H9 (cell line): ENCODE results near the gene BBOF1. TPM values are rescaled to one million over a fixed set of nuclear protein-coding genes. Genes with fewer than 3 reads are reported as not detected.
"Not testable (repeated sequence)": the region's sequence is repeated elsewhere in the genome, so short reads cannot be mapped to it uniquely, and the experiment has no call there.

Source experiments
- DNase-seq: peaks from one replicate; pipeline ENCODE4 v3.0.0-alpha.2; 2017
- H2AFZ ChIP-seq: one replicate; pipeline ENCODE4 v1.6.1; 2013; ENCODE audit warnings: mild to moderate bottlenecking, low read length, control low read depth, moderate library complexity
- H2AK5ac ChIP-seq: 2 replicates; pipeline ENCODE4 v1.6.1; 2013; ENCODE audit warnings: low read length, control low read depth, mixed read lengths; ENCODE audit not compliant: insufficient read length
- H2BK120ac ChIP-seq: one replicate; pipeline ENCODE4 v1.6.1; 2013; ENCODE audit warnings: low read depth, mild to moderate bottlenecking, low read length, control low read depth, inconsistent platforms; ENCODE audit not compliant: poor library complexity, severe bottlenecking
- H2BK12ac ChIP-seq: 2 replicates; pipeline ENCODE4 v1.6.1; 2013; ENCODE audit warnings: low read length, control low read depth, mixed read lengths, low read depth; ENCODE audit not compliant: insufficient read length
- H2BK15ac ChIP-seq: 2 replicates; pipeline ENCODE4 v1.6.1; 2013; ENCODE audit warnings: low read depth, low read length, control low read depth
- H2BK20ac ChIP-seq: one replicate; pipeline ENCODE4 v1.6.1; 2013; ENCODE audit warnings: low read depth, mild to moderate bottlenecking, low read length, control low read depth, inconsistent platforms; ENCODE audit not compliant: poor library complexity, severe bottlenecking
- H2BK5ac ChIP-seq: 2 replicates; pipeline ENCODE4 v1.6.1; 2013; ENCODE audit warnings: low read length, control low read depth, mixed read lengths; ENCODE audit not compliant: insufficient read length
- H3K14ac ChIP-seq: 2 replicates; pipeline ENCODE4 v1.6.1; 2013; ENCODE audit warnings: low read length, control low read depth; ENCODE audit not compliant: insufficient read depth
- H3K18ac ChIP-seq: 2 replicates; pipeline ENCODE4 v1.6.1; 2013; ENCODE audit warnings: low read depth, mild to moderate bottlenecking, mixed read lengths, low read length, control low read depth; ENCODE audit not compliant: insufficient read length
- H3K23ac ChIP-seq: 2 replicates; pipeline ENCODE4 v1.6.1; 2013; ENCODE audit warnings: low read length, control low read depth, mixed read lengths, low read depth; ENCODE audit not compliant: insufficient read length
- H3K23me2 ChIP-seq: 2 replicates; pipeline ENCODE4 v1.6.1; 2013; ENCODE audit warnings: low read depth, mild to moderate bottlenecking, mixed read lengths, low read length, control low read depth; ENCODE audit not compliant: insufficient read length, poor library complexity, severe bottlenecking
- H3K27ac ChIP-seq: 2 replicates; pipeline ENCODE4 v1.5.1; 2013; ENCODE audit warnings: low read length, control low read depth, mixed read lengths, low read depth; ENCODE audit not compliant: insufficient read length
- H3K27me3 ChIP-seq: 2 replicates; pipeline ENCODE4 v1.6.1; 2013; ENCODE audit warnings: low read length, control low read depth, inconsistent platforms; ENCODE audit not compliant: insufficient read depth
- H3K4ac ChIP-seq: 2 replicates; pipeline ENCODE4 v1.6.1; 2013; ENCODE audit warnings: low read depth, mild to moderate bottlenecking, control low read depth, inconsistent platforms, low read length, moderate library complexity
- H3K4me1 ChIP-seq: 2 replicates; pipeline ENCODE4 v1.6.1; 2013; ENCODE audit warnings: low read length, control low read depth, inconsistent platforms; ENCODE audit not compliant: insufficient read depth
- H3K4me2 ChIP-seq: 2 replicates; pipeline ENCODE4 v1.6.1; 2013; ENCODE audit warnings: low read length, control low read depth, mixed read lengths; ENCODE audit not compliant: insufficient read length, insufficient read depth
- H3K56ac ChIP-seq: 2 replicates; pipeline ENCODE4 v1.6.1; 2013; ENCODE audit warnings: low read depth, mild to moderate bottlenecking, mixed read lengths, low read length, control low read depth; ENCODE audit not compliant: insufficient read length
- H3K79me1 ChIP-seq: 2 replicates; pipeline ENCODE4 v1.6.1; 2013; ENCODE audit warnings: low read depth, mild to moderate bottlenecking, moderate library complexity, low read length, control low read depth, inconsistent platforms; ENCODE audit not compliant: insufficient read depth, poor library complexity, severe bottlenecking
- H3K79me2 ChIP-seq: 2 replicates; pipeline ENCODE4 v1.6.1; 2013; ENCODE audit warnings: low read length, control low read depth, inconsistent platforms; ENCODE audit not compliant: insufficient read depth
- H3K9ac ChIP-seq: 2 replicates; pipeline ENCODE4 v1.6.1; 2013; ENCODE audit warnings: low read length, control low read depth, mixed read lengths; ENCODE audit not compliant: insufficient read length; ENCODE audit errors: extremely low read depth
- H3K9me3 ChIP-seq: one replicate; pipeline ENCODE4 v1.6.1; 2013; ENCODE audit warnings: low read depth, low read length, inconsistent platforms; ENCODE audit not compliant: control insufficient read depth
- H3T11ph ChIP-seq: one replicate; pipeline ENCODE4 v1.6.1; 2013; ENCODE audit warnings: mild to moderate bottlenecking, low read length, control low read depth, inconsistent platforms
- H4K20me1 ChIP-seq: one replicate; pipeline ENCODE4 v1.6.1; 2013; ENCODE audit not compliant: control insufficient read depth, insufficient read length, insufficient read depth
- H4K5ac ChIP-seq: 2 replicates; pipeline ENCODE4 v1.6.1; 2013; ENCODE audit warnings: low read depth, mild to moderate bottlenecking, mixed read lengths, low read length, control low read depth; ENCODE audit not compliant: insufficient read length
- H4K8ac ChIP-seq: replicated peaks from 2 replicates; pipeline ENCODE4 v1.6.1; 2013; ENCODE audit warnings: low read length, control low read depth, mixed read lengths, low read depth; ENCODE audit not compliant: insufficient read length
- H4K91ac ChIP-seq: 2 replicates; pipeline ENCODE4 v1.6.1; 2013; ENCODE audit warnings: low read depth, mild to moderate bottlenecking, moderate library complexity, mixed read lengths, low read length, control low read depth; ENCODE audit not compliant: insufficient read length
- H3K27ac Mint-ChIP-seq, 3 experiments: 2 replicates in 2 of 3; 3 replicates in 1 of 3; pipeline ENCODE4 v1.8.0; 2020 to 2021; ENCODE audit warnings: mixed read lengths in 3 of 3, mild to moderate bottlenecking in 1 of 3, moderate library complexity in 1 of 3
- H3K27me3 Mint-ChIP-seq: 2 replicates; pipeline ENCODE4 v1.8.0; 2021; ENCODE audit warnings: low read depth, mild to moderate bottlenecking, moderate library complexity, mixed read lengths
- H3K36me3 Mint-ChIP-seq, 3 experiments: 2 replicates in 2 of 3; 3 replicates in 1 of 3; pipeline ENCODE4 v1.8.0; 2020 to 2021; ENCODE audit warnings: low read depth in 3 of 3, mixed read lengths in 3 of 3; ENCODE audit not compliant: insufficient read depth in 1 of 3
- H3K4me1 Mint-ChIP-seq, 2 experiments: 2 replicates each; pipeline ENCODE4 v1.8.0; 2020; ENCODE audit warnings: mixed read lengths in 2 of 2
- H3K4me3 Mint-ChIP-seq, 2 experiments: 2 replicates in 1 of 2; 3 replicates in 1 of 2; pipeline ENCODE4 v1.8.0; 2020 to 2021; ENCODE audit warnings: mild to moderate bottlenecking in 2 of 2, mixed read lengths in 2 of 2, moderate library complexity in 1 of 2
- H3K9me3 Mint-ChIP-seq, 2 experiments: 2 replicates in 1 of 2; 3 replicates in 1 of 2; pipeline ENCODE4 v1.8.0; 2020; ENCODE audit warnings: mild to moderate bottlenecking in 2 of 2, mixed read lengths in 2 of 2, moderate library complexity in 1 of 2
- WGBS: extraction: QIAGEN DNeasy Blood & Tissue Kit; methylation state at CpG from one replicate; pipeline ENCODE4 v1.1.7; 2013; ENCODE audit warnings: missing lambda C conversion rate, low lambda C conversion rate, mixed read lengths; ENCODE audit not compliant: insufficient read length; ENCODE audit errors: extremely low coverage; 5-methylcytosine and 5-hydroxymethylcytosine counted together
- total RNA-seq: library from RNA; stranded (reverse); gene quantifications from 2 replicates; pipeline ENCODE4 v1.2.1, GENCODE V29; 2021
- TF ChIP-seq, protein P1 (sequence below): fragments of 200-600 bp; sonication (generic); conservative IDR thresholded peaks from 3 replicates; pipeline ENCODE4 v1.8.0; 2021; ENCODE audit warnings: antibody characterized with exemption, mild to moderate bottlenecking

BBOF1 gene
- total RNA-seq, 1 experiment from 2014 or later = 0.61 TPM

DNA sequence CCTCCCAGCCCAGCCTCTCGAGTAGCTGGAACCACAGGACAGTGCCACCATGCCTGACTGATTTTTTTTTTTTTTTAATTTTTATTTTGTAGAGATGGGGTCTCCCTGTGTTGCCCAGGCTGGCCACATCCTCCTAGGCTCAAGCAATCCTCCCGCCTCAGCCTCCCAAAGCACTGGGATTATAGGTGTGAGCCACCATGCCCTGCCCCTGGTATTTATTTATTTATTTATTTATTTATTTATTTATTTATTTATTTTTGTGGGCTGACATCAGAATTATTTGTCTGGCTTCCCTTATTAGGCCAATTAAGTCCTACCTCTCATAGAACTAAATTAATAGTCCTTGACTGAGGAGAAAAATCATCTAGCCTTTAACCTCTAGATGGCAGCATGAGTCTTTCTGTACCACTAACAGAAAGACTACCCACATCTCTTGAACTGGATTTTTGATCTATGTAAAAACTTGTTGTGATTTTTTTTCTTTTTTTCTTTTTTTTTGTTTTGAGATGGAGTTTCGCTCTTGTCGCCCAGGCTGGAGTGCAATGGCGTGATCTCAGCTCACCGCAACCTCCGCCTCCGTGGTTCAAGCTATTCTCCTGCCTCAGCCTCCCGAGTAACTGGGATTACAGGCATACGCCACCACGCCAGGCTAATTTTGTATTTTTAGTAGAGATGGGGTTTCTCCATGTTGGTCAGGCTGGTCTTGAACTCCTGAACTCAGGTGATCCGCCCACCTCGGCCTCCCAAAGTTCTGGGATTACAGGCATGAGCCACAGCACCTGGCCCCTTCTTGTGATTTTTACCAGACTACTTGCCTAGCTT lies 92.5 kb downstream of the BBOF1 start:
- not testable (repeated sequence) for H2BK20ac ChIP-seq, H3K4ac ChIP-seq, H3K4me1 ChIP-seq, H3K79me2 ChIP-seq, H3K23ac ChIP-seq, H3K4me3 Mint-ChIP-seq, H4K8ac ChIP-seq, H3K4me1 Mint-ChIP-seq, H3K4me2 ChIP-seq, H2AK5ac ChIP-seq, H2BK120ac ChIP-seq, H4K20me1 ChIP-seq, H3T11ph ChIP-seq, H2BK15ac ChIP-seq, H3K27me3 Mint-ChIP-seq, H2BK12ac ChIP-seq, H3K9me3 Mint-ChIP-seq, H2BK5ac ChIP-seq, H4K91ac ChIP-seq, DNase-seq, H3K18ac ChIP-seq, H3K56ac ChIP-seq, H4K5ac ChIP-seq, H2AFZ ChIP-seq, H3K9me3 ChIP-seq, H3K79me1 ChIP-seq, H3K27me3 ChIP-seq, H3K27ac ChIP-seq, H3K27ac Mint-ChIP-seq, H3K9ac ChIP-seq, H3K14ac ChIP-seq, H3K23me2 ChIP-seq
- H3K36me3 Mint-ChIP-seq = peaks cover 8 to 24% (median 15%) of the 10 kb centered on the region in 3 experiments; a peak in 6 of 7 replicates
- WGBS = no CpG with 5 or more reads among the region's 13 CpGs
- TF ChIP-seq, protein P1, sequence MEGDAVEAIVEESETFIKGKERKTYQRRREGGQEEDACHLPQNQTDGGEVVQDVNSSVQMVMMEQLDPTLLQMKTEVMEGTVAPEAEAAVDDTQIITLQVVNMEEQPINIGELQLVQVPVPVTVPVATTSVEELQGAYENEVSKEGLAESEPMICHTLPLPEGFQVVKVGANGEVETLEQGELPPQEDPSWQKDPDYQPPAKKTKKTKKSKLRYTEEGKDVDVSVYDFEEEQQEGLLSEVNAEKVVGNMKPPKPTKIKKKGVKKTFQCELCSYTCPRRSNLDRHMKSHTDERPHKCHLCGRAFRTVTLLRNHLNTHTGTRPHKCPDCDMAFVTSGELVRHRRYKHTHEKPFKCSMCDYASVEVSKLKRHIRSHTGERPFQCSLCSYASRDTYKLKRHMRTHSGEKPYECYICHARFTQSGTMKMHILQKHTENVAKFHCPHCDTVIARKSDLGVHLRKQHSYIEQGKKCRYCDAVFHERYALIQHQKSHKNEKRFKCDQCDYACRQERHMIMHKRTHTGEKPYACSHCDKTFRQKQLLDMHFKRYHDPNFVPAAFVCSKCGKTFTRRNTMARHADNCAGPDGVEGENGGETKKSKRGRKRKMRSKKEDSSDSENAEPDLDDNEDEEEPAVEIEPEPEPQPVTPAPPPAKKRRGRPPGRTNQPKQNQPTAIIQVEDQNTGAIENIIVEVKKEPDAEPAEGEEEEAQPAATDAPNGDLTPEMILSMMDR = peak; percentile 66

Other genes starting within 250 kb of the BBOF1 start
- gene PTGR2, start 167.5 kb upstream of the BBOF1 start, total RNA-seq = 5.5 and 6.7 TPM in 2 replicates
- gene ZNF410, start 132.5 kb upstream of the BBOF1 start, total RNA-seq = 24.5 and 28.1 TPM in 2 replicates
- gene FAM161B, start 69.3 kb upstream of the BBOF1 start, total RNA-seq = 0.79 and 0.92 TPM in 2 replicates
- gene COQ6, start 69.0 kb upstream of the BBOF1 start, total RNA-seq = 12.0 and 15.4 TPM in 2 replicates
- 6.8 and 7.7 TPM in 2 replicates for gene ENTPD5, start 61 bp upstream of the BBOF1 start, total RNA-seq
- gene ALDH6A1, start 65.1 kb downstream of the BBOF1 start, total RNA-seq = 36.8 and 37.8 TPM in 2 replicates
- 9.9 and 11.0 TPM in 2 replicates for gene LIN52, start 65.6 kb downstream of the BBOF1 start, total RNA-seq
- gene VSX2, start 220.1 kb downstream of the BBOF1 start, total RNA-seq = not detected in 2 replicates